Kidney capillary endothelial cell (primary cell): ENCODE measurements around the gene ARHGAP25.

Experiments
- DNase-seq: peaks from one replicate; pipeline ENCODE4 v3.0.0-alpha.2; 2018; ENCODE audit warnings: low spot score

The ARHGAP25 gene

DNA sequence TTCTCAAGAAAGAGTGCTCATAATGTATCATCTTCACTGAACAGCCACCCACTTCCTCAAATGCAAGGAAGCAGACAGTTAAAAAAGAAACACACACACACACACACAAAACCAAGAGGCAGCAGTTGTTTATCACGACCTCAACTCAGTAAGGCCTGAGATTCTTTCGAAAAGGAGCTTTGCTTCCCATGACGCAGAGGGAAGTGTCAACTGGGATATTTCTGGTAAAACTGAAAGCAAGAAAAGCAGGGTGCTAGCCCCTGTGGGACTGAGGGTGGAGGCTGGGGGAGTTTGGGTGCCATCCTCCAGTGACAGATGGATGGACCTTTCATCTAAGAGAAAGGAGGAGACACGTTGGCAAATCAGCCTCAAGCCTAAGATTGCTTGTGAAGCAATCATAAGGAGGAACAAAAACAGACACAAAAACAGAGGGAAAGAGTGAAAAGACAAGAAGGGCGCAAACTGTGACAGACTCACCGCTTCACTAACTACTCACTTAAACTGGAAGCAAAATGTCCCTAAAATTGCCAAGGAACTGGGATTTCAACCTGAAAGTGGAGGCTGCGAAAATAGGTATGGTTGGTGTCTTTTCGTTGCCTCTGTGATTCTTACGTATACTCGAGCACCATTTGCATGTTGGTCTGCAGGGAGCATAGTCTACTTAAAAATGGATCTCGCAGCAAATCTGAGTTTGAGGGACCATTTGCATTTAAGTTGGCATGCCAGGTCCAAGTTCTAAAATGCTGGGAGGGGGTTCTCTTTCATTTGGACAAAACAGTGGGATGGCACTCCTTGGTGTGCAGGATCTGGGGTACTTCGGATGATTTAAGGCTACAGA lies at the start of gene ARHGAP25:
TSS of gene ARHGAP25 (plus strand) at position 124 of the 838 bp plus-strand sequence. CDS start at position 513, 389 bp downstream.
- DNase-seq, result no peak

DNA sequence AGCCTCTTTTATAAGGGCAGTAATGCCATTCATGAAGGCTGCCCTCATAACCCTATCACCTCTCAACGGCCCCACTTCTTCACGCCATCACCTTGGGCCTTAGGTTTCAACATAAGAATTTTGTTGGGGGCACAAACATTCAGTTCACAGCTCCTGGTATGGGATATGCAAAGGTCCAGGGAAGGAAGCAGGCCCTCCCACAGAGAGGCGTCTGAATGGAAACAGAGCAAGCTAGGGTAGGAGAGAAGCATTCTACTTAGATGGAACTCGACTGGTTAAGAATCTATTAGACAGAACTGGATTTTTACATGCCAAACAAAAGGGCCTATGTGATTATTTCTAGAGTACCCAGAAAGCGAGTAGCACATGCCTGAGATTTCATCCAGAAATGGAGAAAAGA lies 48.4 kb upstream of the ARHGAP25 start:
- DNase-seq, result no peak

DNA sequence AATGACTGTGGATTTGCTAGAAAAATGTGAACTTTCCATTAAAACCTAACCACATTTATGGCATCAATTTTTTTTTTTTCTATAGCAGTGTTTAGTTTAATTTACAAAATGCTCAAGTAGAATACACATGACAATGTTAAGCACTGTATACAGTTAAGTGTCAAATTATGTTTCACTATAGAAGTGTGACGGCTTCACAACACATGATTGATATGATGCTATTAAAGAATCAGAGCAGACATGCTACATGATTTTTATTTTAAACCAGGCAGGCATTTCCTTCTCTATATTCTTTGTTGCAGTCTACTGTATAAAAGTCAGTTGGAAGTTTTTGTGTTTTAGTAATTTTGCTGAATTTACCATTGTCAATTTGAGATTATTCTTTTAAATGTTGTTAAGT lies 47.6 kb upstream of the ARHGAP25 start:
- no peak for DNase-seq

- no peak for DNase-seq
Observed at GRCh38 chr2:68689553-68690537, 44.8 kb upstream of the ARHGAP25 start.

- no peak for DNase-seq
Observed at GRCh38 chr2:68690851-68691250, 43.8 kb upstream of the ARHGAP25 start.

GRCh38 chr2:68692511-68692910 lies 42.1 kb upstream of the ARHGAP25 start:
- no peak for DNase-seq

- DNase-seq, result no peak
Observed at GRCh38 chr2:68693951-68694350, 40.7 kb upstream of the ARHGAP25 start.

DNA sequence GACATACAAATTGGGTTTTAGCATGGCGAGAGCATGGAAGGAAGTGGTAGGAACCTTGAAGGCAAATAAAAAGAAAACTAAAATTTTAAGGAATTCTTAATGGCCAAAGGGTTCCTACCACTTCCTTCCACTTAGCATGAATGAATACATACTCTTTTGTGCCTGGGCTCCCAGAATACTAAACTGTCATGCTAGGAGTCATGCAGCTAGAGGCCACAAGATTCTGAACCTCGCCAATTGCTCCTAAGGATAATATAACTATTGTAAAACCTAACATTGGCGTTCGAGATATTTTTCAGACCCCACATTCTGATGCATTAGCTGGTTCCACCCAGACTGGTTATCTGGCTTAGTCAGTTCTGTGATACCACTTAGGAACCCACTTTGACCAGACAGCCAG lies 38.6 kb upstream of the ARHGAP25 start:
- no peak for DNase-seq

DNA sequence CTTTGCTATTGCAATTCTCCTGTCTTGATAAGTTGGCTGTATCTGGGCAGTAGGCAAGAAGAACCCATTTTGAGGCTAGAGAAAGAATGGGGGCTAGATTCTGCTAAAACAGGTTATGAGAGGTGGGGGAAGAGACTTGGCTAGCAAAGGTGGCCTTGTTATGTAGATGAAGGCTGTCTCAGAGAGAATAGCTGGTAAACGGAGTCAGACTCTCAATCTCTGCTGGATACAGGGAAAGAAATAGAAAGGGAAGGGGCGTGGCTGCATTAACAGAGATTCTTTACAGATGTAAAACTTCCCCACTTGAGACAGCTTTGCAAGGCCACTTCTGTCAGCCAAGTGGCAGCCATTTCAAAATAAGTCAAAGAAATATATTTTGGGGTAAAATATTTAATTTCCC lies 38.1 kb upstream of the ARHGAP25 start:
- DNase-seq, result no peak

DNA sequence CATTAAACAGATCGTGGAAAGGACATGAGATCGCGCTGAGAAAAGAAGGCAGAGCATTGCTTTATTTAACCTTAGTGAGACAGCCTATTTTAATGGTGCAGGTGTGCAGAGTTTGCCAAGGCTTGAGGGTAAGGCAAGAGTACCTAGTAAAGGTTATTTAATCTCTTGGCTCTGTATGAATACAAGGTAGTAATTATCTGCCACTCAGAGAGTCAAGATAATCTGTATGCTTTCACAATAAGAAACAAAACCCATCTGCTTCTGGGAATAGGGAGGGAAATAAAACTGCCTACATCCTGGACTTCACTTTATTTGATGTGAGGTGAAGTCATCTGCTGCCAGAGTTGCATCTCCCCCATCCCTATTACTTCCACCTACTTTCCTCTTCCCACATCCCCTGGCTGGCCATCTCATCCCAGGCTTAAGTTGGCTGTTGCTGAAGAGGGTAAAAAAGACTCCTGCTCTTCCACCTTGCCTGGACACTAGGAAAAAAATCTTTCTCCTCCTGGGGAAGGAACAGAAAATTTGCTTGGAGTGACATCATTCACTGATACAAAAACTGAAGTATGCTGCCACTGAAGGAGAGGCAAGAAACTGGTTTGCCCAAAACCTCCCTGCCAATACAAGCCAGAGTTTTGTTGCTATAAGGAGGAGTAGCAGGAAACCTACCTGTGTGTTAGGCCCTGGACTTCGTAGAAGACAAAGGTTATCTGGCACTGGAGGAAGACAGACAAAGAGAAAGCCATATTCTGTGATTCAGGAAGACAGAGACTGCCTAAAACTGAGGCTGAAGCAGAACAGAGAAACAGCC lies 35.8 kb upstream of the ARHGAP25 start:
- no peak for DNase-seq

- no peak for DNase-seq
Observed at GRCh38 chr2:68700560-68700959, 34.1 kb upstream of the ARHGAP25 start.

DNA sequence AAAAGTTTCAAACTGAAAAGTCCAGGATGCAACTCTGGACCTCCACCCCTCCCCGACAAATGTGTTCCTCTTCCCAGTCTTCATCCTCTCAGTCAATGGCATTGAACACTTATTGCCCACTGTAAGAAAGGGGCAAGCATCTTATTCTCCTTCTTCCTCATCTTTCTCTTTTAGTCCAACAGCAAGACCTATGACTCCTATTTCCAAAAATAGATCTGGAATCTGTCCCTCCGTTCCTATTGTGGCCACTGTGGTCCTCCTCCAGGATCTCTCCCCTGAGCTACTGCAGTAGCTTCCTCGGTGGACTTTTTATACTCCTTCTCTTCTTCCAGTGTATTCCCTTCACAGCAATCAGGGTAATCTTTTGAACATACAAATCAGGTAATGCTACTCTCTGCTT lies 28.0 kb upstream of the ARHGAP25 start:
- no peak for DNase-seq

DNA sequence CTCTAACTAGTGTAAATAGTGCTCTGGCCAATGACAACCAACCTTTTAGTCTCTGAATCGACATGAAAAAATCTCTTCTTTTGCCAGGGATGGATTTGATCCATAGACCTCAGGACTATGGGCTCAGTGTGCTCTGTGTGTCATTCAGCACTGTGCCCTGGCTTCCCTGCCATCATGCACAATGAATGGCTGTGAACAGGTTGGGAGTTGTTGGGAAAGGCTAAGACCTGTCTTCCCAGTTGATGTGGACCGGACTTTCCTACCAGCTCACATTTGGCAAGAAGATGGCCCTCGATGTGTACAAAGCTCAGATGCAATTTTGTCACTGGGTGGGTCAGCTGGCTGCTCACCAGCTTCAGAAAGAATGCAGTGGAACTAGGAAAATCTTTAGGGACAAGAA lies 26.0 kb upstream of the ARHGAP25 start:
- DNase-seq, result no peak

GRCh38 chr2:68709421-68709911 lies 25.1 kb upstream of the ARHGAP25 start:
- peak; percentile 67 for DNase-seq

DNA sequence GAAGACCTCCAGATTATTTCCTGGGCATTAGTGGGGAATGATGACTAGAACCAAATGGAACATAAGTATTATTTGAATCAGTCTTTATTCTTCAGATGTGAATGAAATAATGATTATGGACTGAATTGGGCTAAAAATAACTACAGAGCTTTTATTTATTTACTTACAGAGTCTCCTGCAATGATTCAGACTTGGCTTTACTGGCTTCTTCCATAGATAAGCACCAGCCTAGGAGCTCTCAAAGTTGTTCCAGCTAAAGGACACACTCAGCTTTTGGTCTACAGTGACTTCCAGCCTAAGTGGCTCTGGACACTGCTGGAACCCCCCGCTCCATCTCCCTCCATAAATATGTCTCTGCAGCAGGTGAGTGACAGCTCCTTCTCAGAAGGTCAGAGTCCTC lies 24.3 kb upstream of the ARHGAP25 start:
- no peak for DNase-seq

- DNase-seq, result no peak
Observed at GRCh38 chr2:68710756-68711155, 23.9 kb upstream of the ARHGAP25 start.

- DNase-seq, result no peak
Observed at GRCh38 chr2:68714866-68715265, 19.7 kb upstream of the ARHGAP25 start.

- DNase-seq, result peak; percentile 16
Observed at GRCh38 chr2:68715353-68716041, 19.1 kb upstream of the ARHGAP25 start.

DNA sequence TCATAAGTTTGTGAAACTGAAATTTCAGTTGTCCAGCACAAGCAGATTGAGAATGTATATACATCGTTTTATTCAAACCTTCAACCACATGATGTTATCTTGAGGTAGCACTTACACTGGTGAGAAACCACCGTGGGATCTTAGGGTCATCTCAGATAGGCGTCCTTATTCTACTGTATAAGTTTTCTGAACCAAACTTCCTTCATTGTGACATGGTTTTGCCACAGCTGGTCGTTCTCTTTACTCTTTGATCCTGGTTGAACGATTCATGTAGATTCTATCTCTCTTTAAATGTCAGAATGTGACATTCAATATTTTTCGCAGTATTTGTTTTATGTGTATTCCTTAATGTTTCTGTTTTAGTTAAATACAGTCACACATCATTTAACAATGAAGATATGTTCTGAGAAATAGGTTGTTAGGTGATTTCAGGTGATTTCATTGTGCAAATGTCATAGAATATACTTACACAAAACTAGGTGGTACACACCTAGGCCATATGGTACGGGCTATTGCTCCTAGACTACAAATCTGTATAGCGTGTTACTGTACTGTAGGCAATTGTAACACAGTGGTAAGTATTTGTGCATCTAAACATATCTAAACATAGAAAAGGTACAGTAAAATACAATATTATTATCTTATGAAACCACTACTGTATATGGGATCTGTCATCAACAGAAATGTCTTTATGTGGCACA lies 17.9 kb upstream of the ARHGAP25 start:
- DNase-seq, result no peak

- DNase-seq, result no peak
Observed at GRCh38 chr2:68717305-68717661, 17.3 kb upstream of the ARHGAP25 start.

GRCh38 chr2:68719912-68720311 lies 14.7 kb upstream of the ARHGAP25 start:
- no peak for DNase-seq
